Non-pigmented ciliary epithelial cell (primary cell): ENCODE measurements around the gene TNPO1.
A peak's percentile ranks its signal among the peaks of the same experiment; 100 is the strongest.

ENCODE experiments used
- DNase-seq: peaks from one replicate; pipeline ENCODE4 v3.0.0-alpha.2; 2010; ENCODE audit warnings: low read depth

Gene TNPO1

GRCh38 chr5:72818866-72819534 is 2.5 kb downstream of the TNPO1 start:
- no peak for DNase-seq

GRCh38 chr5:72821776-72822175 is 5.3 kb downstream of the TNPO1 start:
- no peak for DNase-seq

DNA sequence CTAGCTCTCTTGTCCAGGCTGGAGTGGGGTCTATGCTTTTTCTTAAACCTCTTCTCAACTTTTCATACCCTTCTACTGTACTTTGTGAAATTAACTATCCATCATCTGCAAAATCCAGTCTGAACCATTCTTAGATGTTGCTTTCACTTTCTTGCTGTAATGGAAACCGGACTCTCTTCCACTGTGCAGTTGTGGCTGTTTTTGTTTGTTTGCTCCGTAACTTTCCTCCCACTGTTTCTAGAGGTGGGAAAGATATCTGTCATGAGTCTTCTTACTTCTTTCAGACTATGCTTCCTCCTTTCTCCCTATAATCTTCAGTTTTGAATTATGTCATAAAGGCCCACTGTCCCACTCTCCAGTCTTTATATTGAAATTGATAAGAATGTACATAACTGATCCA is 6.5 kb downstream of the TNPO1 start:
- no peak for DNase-seq

DNA sequence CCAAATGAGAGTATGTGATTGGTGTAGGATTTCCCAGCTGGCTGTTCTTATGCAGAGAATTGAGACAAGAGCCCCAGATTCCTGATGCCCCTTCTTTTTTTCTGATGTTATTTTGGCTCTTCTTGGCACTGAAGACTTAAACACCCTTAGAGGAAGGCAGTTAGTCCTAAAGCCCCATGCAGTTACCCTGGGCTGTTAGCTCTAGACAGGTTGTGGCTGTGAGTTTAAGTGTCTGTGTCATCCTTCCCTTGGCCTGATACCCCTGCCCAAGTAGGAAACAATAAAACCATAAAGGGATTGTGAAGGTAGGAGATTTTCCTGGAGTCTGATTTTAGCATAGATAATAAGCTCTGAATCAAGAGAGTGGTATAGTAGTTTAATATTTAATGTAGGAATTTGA is 13.2 kb downstream of the TNPO1 start:
- DNase-seq: no peak

GRCh38 chr5:72830362-72830761 is 13.9 kb downstream of the TNPO1 start:
- no peak for DNase-seq

DNA sequence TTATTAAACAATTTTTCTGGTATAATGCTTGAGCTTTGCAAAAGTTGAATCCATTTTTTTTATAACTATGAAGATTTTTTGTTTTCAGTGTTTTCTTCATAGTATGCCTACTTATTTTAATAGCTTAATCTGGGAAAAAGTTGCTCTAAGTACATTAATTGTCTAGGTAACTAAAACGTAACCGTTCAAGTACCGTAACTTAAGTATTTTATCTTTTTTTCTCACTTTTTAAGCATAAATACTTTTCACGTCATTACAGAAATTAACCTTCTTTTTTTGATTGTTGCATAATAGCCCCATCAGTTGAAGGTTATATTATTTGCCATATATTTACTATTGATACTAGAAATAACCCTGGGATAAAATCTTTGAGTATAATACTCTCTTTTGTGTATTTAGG is 15.2 kb downstream of the TNPO1 start:
- no peak for DNase-seq

DNA sequence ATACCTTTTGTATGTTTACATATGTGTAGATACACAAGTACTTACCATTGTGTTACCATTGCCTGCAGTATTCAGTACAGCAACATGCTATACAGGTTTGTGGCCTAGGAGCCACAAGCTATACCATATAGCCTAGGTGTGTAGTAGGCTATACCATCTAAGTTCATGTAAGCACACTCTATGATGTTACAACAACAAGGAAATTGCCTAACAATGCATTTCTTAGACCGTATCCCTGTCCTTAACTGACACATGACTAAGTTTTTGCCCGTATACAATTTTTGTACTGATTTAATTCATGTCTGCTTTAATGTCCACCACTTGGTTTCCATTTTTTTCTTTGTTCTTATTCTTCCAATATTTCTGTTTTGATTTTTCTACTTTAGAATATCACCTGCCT is 18.5 kb downstream of the TNPO1 start:
- DNase-seq: no peak

GRCh38 chr5:72835633-72836032 is 19.2 kb downstream of the TNPO1 start:
- DNase-seq: no peak

- DNase-seq: no peak
Measured at GRCh38 chr5:72836810-72837209, 20.3 kb downstream of the TNPO1 start.

- no peak for DNase-seq
Measured at GRCh38 chr5:72837524-72838096, 21.1 kb downstream of the TNPO1 start.

DNA sequence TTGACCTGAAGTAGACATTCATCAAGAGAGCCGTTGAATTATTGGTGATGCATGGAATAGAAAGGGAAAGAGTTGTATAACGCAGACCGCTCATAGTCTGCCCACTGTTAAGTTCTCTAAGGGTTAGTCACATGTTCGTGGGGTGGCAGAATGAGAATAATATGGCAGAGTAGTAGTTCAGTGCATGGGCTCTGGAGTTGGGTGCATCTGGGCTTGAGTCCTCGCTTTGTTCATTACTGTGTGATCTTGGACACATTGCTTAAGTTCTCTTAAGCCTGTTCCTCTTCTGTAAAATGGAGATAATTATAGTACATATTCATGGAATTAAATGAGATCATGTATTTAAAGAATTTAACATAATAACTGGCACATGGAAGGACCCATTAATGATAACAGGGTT is 23.6 kb downstream of the TNPO1 start:
- no peak for DNase-seq

DNA sequence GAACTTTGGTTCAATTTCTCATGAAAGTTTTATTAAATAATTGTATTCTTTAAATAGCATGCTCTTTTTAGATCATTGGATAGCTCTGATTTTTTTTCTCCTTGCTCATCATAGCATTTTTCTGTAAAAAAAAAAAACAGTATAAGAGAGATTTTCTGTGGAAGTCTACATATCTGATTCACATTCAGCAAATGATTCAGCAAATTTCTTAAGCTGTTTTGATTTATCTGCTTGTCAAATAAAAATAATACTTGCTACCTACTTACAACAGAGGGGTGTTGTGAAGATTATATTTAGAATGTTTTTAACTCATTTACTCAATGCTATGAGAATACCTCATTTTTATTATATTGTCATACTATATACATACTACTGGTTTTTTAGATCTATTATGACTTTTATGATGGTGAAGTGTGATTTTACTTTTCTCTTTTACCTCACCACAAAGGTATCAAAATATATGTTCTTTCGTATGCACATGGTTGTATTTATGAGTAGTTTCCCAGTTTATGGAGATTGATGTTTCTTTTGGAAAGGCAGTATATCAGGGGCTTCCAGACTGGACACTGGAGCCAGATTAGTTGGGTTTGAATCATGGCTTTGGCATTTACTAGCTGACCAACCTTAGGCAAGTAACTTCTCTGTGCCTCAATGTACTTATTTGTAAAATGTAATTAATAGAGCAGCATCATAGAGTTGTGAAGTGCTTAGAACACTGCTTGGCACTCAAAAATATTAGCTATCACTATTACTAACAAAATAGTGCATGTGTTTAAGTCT is 25.5 kb downstream of the TNPO1 start:
- DNase-seq: no peak

- no peak for DNase-seq
Measured at GRCh38 chr5:72842816-72843215, 26.4 kb downstream of the TNPO1 start.

GRCh38 chr5:72844218-72844603 is 27.8 kb downstream of the TNPO1 start:
- no peak for DNase-seq

DNA sequence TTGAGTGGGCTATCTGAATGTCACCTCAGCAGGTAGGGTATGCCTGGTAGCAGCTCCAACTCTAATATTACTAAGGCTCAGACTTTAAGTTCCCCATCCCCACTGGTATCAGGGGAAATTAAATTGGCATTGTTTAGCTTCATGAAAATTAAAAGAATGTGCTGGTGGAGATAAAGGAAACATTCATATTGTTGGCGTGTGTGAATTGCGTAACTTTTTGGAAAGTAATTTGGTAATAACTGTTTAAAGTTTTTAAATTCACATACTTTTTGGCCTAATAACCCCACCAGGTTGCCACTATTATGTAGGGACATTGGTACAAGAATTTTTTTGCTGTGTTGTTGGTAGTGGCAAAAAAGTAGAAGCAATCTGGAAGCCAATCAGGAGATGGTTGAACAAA is 29.4 kb downstream of the TNPO1 start:
- no peak for DNase-seq

DNA sequence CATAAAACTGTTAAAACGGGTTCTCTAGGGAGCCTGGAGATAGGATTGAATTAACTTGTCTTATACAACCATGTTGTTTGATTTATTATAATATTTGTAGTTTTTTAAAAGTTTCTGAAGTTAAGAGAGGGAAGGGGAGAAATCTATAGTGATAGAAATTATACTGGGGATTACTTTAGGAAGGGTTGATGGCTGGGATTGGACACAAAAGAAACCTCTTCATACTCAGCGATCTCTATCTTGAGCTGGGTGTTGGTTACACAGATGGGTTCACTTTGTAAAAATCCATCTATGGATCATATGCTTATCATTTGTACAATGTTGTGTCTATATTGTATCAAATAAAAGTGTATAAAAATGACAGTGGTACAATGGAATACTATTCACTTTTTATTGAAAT is 30.0 kb downstream of the TNPO1 start:
- DNase-seq: no peak

DNA sequence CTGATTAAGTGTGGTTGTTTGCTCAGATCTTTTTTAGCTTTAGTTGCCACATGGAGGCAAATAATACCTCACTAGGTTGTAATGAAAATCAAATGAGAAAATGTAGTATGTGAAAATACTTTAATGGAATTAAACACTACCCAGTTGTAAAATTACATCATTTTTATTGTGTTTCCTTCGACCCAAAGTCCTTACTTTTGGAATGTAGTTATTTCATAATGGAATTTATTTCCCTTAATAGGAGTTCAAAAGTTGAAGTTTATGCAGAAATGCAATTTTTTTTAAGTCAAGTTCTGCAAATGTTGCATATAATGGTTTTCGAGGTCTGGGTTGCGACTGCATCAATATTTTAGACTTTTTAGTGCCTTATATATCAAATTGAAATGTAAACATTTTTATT is 31.0 kb downstream of the TNPO1 start:
- no peak for DNase-seq

- peak; percentile 78 for DNase-seq
Measured at GRCh38 chr5:72847989-72848473, 31.6 kb downstream of the TNPO1 start.

- no peak for DNase-seq
Measured at GRCh38 chr5:72848474-72849428, 32.3 kb downstream of the TNPO1 start.

- DNase-seq: no peak
Measured at GRCh38 chr5:72849546-72849945, 33.1 kb downstream of the TNPO1 start.

DNA sequence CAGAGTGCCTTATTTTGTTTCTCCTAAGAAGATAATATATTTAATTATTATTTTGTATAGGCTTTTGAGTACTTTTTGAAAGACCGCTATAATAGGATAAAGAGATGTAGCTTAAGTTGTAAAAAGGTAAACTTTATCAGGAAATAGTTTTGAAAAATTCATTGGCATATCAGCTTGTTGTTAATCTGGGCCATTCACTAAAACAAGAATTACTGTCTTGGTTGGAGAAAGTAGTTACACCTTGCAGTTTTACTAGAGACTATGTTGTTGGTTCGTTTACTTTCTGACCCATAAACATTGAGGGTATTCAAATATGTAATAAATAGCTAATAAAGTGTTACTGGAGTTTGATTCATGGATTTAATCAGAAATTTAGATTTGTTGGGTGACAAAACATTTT is 33.7 kb downstream of the TNPO1 start:
- no peak for DNase-seq

DNA sequence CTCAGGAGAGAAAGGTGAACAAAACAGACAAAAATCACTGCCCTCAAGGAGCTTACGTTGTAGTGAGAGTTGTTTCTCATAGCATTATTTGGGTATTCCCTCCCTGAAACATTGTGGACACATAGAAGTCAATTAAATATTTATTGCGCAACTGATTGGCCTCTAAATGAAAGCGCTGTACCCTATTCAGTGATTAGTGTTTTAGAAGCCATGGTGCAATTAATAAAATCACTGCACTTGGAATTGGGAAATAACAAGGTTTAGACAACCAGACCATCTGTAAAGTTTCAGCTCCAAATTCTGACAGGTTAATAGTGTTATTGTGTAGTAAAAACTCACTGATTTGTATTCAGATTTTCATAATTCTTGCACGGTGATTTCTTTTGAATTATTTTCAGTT is 35.9 kb downstream of the TNPO1 start:
- DNase-seq: no peak
